Activated CD4-positive, alpha-beta T cell treated with anti-CD3 and anti-CD28 coated beads, Interleukin-2, amount 10 ng/mL, durations not matched to agents 24 days and 14 days (primary cell): ENCODE data around the gene SDHA. TPM values are rescaled to one million over a fixed set of nuclear protein-coding genes. Genes with fewer than 3 reads are reported as not detected.

Experiments
- DNase-seq: peaks from one replicate; pipeline ENCODE4 v3.0.0; 2022
- H3K27ac Mint-ChIP-seq: one replicate; pipeline ENCODE4 v1.8.0; 2022; ENCODE audit warnings: mild to moderate bottlenecking, mixed read lengths
- H3K27me3 Mint-ChIP-seq: one replicate; pipeline ENCODE4 v1.8.0; 2022; ENCODE audit warnings: mixed read lengths
- H3K36me3 Mint-ChIP-seq: one replicate; pipeline ENCODE4 v1.8.0; 2022; ENCODE audit warnings: low read depth, mild to moderate bottlenecking, mixed read lengths
- H3K4me1 Mint-ChIP-seq: one replicate; pipeline ENCODE4 v1.8.0; 2021; ENCODE audit warnings: mixed read lengths
- H3K4me3 Mint-ChIP-seq: one replicate; pipeline ENCODE4 v1.8.0; 2022; ENCODE audit warnings: mild to moderate bottlenecking, moderate library complexity, mixed read lengths
- H3K9me3 Mint-ChIP-seq: one replicate; pipeline ENCODE4 v1.8.0; 2021; ENCODE audit warnings: mixed read lengths
- intact Hi-C: fragments of 100-400 bp; cut with micrococcal nuclease; formaldehyde crosslinking; loops from one replicate; pipeline ENCODE4 v1.15.1; 2023
- total RNA-seq: library from RNA; stranded (reverse); gene quantifications from 2 replicates; pipeline ENCODE4 v1.2.3, GENCODE V29; 2022

Gene SDHA
- total RNA-seq, 1 donor from 2014 or later = 150 TPM

- intact Hi-C loops = no loop called here
- H3K36me3 Mint-ChIP-seq = peaks cover 12% of the 10 kb centered on the region
- DNase-seq = no peak
- H3K9me3 Mint-ChIP-seq = no peaks in the 10 kb centered on the region
- no peak overlapping the region for H3K4me3 Mint-ChIP-seq
- H3K27ac Mint-ChIP-seq = no peak overlapping the region
- peaks cover 7% of the 10 kb centered on the region for H3K4me1 Mint-ChIP-seq
- H3K27me3 Mint-ChIP-seq = no peaks in the 10 kb centered on the region
Measured at GRCh38 chr5:305050-305449, 86.9 kb downstream of the SDHA start.

DNA sequence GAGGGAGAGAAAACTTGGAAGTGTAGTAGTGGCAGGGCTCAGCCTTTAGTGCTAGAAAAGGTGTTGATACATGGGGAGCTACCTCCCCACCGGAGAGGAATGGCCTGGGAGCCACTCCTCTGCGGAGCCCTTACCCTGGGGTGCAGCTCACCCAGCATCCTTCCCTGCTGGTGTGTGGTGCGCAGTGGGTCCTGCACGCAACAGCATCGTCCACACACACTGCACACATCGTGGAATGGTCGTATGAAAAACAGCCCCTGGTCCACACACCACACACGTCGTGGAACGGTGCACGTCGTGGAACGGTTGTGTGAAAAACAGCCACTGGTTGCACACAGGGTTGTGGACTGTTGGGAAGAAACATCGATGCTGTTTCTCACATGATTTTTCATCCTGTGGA, 87.3 kb downstream of the SDHA start:
- peaks cover 12% of the 10 kb centered on the region for H3K36me3 Mint-ChIP-seq
- H3K27me3 Mint-ChIP-seq = no peaks in the 10 kb centered on the region
- H3K27ac Mint-ChIP-seq = no peak overlapping the region
- DNase-seq = no peak
- H3K9me3 Mint-ChIP-seq = no peaks in the 10 kb centered on the region
- peaks cover 7% of the 10 kb centered on the region for H3K4me1 Mint-ChIP-seq
- H3K4me3 Mint-ChIP-seq = no peak overlapping the region
- intact Hi-C loops = no loop called here

- intact Hi-C loops = no loop called here
- H3K4me3 Mint-ChIP-seq = no peak overlapping the region
- no peak for DNase-seq
- no peaks in the 10 kb centered on the region for H3K9me3 Mint-ChIP-seq
- H3K4me1 Mint-ChIP-seq = peaks cover 7% of the 10 kb centered on the region
- peaks cover 12% of the 10 kb centered on the region for H3K36me3 Mint-ChIP-seq
- H3K27me3 Mint-ChIP-seq = no peaks in the 10 kb centered on the region
- H3K27ac Mint-ChIP-seq = no peak overlapping the region
Measured at GRCh38 chr5:306011-306805, 88.1 kb downstream of the SDHA start.

Other genes starting within 250 kb of the SDHA start
- gene PLEKHG4B, start 126.2 kb upstream of the SDHA start, total RNA-seq = not detected in 2 replicates
- gene LRRC14B, start 26.8 kb upstream of the SDHA start, total RNA-seq = not detected in 2 replicates
- 7.1 and 7.7 TPM in 2 replicates for gene CCDC127, start 167 bp upstream of the SDHA start, total RNA-seq
- gene PDCD6, start 53.3 kb downstream of the SDHA start, total RNA-seq = 118 and 119 TPM in 2 replicates
- 25.8 and 26.0 TPM in 2 replicates for gene AHRR, start 103.4 kb downstream of the SDHA start, total RNA-seq
- gene EXOC3, start 224.9 kb downstream of the SDHA start, total RNA-seq = 64.5 and 67.2 TPM in 2 replicates